GM21515 (cell line): ENCODE results near the gene MNT.

ENCODE experiments used
- ATAC-seq: cut with Tn5 transposase; IDR thresholded peaks from one replicate; pipeline ENCODE4 v1.9.1; 2021; ENCODE audit not compliant: unreplicated experiment

The MNT gene

DNA sequence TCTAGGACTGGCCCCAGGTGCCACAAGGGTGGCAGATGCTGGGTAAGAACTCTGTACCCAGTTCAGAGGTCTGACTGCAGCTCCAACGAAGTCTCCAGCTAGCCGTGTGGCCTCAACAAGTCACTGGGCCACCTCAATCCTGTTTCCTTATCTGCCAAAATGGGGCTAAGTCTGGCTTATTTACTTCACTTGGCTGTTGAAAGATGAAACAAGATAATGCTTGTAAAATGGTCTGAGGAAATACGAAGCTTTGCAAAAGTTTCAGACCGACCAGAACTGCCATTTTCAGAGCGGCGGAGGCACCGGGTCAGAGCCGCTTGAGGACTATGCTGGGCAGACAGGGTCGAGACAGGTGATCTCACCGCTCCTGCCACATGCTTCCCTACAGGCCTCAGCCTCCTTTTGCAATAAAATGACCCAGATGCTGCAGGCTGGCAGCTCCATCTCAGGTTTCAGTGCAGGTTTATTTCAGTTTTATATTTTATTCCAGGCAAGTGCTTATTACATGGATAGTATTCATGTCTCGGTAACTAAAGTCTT is 17.2 kb downstream of the MNT start:
- ATAC-seq: no peak

DNA sequence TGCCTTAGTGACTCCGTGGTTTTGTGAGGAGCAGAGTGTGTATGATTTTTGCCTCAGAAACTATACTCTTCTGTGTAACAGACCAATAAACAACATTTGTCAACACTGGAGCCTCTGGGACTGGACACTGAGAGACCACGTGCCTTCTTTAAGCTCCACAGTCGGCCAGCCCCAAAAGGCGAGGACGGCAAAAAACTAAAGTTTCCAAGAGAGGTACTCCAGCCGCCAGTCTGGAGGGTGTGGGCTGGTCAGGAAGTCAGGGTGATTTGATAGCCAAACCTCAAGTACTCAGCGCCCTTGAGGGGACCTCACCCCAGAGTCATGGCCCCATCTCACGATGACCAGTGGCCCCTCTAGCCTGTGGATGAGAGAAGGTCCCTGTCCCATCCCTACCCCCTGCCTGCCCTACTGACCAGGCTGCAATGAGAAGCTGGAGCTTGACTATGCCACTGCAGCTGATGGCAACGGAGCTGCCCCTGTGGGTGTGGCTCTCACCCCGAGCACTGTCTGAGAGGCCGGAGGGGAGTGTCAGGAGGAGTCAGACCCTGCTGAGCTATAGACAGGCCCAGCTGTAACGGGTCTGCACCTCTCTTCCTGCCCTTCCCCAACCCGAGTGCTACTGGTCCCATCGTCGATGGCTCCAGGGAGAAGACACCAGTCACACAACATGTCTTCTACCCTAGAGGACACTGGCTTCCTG is 19.8 kb downstream of the MNT start:
- ATAC-seq: no peak

DNA sequence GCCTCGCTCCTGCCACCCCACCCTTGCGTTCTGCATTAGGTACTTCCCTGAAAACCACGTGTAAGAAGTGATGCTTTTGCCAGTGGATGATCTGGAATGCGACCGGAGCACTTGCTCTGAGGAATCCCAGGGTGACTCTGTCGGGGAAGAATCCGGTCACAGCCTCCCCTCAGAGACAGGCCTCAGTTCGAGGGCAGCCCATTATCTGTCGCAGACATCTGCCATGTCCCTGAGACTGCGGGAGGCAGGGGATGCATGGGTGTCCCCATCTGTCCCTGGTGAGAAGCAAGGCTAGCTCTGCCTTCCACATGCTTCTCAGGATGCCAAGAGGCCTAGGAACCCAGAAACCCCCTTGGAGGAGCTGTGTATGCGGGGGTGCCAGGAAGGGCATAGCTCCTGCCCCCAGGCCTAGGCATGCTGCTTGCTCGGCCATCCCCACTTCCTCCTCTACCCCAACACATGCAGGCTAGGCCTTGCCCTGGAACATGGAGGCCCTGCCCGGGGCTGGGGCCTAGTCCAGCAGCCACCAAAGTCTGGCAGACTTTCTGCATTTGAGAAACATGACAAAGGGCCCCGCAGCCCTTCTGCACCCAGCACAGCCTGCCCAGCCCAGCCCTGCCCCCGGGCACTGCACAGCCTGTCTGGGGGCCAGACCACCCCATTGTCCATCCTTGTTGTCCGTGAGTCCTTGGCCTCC is 20.5 kb downstream of the MNT start:
- no peak for ATAC-seq

DNA sequence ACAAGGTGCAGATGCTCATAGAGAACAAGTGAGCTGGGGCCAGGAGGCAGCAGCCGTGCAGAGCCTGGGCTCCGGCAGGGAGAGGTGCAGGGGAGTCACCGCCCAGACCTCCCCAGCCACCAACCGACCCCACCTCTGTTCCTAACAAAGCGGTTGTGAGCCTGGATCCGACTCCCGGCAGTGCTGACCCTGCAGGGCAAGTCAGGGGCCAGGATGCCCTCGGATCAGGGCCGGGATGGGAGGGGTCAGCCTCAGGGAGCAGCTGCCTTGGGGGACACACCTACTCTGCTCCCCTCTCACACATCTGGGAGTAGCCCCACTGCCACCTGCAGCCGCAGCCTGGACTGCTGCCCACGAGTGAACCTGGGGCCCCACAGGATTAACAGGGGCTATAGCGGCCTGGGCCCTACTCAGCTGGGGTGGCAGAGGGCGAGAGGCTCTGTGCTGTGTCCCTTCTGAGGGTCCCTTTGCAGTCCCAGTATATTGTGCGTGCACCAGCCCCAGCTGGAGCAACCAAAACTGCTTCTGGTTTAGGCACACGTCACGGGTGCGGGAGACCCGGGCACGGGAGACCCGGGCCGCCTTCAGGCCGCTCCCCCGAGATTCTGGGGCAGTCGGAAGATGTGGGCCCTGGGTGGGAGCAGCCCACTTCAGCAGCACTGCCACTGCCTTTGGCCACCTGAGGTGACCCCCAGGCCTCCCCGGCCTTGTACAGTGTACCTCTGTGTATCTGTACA is 21.2 kb downstream of the MNT start:
- no peak for ATAC-seq

DNA sequence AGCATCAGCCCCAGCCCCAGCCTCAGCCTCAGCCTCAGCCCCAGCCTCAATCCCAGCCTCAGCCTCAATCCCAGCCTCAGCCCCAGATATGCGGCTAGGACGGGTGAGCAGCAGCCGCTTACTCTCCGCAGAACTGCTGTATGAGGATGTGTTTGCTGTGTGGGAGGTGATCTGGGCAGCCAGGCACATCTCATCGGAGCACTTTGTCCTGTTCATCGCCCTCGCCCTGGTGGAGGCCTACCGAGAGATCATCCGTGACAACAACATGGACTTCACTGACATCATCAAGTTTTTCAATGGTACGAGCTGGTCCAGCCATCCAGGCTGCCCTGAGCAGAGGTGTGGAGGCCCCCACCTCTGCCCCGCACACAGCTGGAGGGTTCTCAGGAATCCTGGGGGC is 22.0 kb downstream of the MNT start:
- no peak for ATAC-seq

DNA sequence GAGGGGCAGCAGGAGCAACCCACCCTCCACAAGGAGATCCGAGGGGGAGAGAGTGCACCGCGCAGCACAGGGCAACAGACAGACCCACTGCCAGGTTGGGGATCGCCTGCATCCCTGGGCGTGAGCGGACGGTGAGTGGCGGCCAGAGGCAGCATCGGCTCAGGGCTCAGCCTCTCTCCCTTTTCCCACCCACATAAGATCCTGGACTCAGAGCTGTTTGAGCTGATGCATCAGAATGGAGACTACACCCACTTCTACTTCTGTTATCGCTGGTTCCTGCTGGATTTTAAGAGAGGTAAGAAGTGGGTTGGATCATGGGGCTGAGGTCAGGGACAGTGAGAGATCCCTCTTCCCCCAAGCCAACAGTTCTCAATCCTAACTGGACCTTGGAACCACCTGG is 23.2 kb downstream of the MNT start:
- no peak for ATAC-seq

DNA sequence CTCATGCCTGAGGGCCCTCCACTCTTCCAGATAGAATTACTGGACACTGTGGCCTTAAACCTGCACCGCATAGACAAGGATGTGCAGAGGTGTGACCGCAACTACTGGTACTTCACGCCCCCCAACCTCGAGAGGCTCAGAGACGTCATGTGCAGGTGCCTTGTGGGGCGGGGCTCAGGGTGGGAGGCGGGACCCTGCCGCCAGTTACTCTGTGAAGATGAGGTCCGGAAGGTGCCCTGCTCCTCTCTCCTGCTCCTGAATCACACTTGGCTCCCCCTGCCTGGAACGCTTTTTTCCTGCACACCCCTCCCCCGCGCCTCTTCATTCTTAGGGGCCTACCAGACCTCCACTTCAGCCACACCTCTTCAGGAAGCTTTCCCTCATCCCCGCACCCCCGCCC is 24.8 kb downstream of the MNT start:
- no peak for ATAC-seq

DNA sequence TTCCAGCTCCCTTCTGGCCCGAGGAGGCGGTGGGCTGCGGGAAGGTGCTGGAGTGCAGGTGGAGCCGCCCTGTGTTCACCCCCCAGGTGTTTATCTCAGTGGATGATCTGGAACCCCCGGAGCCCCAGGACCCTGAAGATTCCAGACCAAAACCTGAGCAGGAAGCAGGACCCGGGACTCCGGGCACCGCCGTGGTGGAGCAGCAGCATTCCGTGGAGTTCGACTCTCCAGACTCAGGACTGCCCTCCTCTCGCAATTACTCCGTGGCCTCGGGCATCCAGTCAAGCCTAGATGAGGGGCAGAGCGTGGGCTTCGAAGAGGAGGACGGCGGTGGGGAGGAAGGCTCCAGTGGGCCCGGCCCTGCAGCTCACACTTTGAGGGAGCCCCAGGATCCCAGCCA is 25.5 kb downstream of the MNT start:
- ATAC-seq: no peak

DNA sequence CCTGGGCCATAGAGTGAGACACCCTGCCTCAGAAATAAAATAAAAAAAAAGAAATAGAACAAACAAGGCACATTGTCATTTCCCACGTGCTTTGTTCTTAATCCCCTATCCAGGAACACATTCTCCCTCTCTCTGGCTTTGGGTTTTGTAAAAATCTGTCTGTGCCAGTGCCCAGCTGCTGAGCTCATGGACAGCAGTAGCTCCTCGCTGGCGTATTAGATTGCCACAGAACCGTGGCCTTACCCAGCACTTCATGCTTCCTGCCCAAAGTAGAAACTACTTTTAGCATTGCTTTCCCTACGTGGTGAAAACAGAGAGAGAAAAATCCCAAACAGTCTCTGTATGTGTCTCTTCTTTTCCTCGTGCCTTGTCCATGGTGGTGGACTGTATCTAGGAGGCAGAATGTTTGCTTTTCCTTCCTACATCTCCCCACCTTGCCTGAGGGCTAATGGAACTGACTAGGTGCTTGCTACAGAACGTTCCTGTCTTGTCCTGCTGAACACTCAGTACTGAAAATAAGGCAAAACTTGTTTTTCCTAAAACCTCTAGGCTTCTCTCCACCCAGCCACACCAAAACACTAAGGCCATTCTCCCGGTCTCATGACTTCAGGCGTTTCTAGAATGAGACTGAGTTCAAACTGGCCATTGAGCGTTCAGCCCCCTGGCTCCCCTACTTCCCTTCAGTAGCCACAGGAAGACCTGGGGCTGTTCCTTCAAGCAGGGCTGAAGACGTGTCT is 26.1 kb downstream of the MNT start:
- no peak for ATAC-seq

DNA sequence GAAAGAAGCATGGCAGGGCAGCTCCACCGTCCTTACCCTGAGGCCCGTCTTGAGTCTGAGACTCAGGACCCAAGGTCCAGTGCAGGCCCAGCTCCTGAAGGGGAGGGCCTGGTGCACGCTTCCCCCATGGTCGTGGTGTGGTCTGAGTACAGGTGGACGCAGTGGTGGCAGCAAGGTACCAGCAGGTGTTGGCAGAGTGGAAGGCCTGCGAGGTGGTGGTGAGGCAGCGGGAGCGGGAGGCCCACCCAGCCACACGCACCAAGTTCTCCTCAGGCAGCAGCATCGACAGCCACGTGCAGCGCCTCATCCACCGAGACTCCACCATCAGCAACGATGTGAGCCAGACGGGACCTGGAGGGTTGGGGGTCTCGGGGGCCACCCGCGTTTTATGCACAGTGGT is 27.7 kb downstream of the MNT start:
- no peak for ATAC-seq

DNA sequence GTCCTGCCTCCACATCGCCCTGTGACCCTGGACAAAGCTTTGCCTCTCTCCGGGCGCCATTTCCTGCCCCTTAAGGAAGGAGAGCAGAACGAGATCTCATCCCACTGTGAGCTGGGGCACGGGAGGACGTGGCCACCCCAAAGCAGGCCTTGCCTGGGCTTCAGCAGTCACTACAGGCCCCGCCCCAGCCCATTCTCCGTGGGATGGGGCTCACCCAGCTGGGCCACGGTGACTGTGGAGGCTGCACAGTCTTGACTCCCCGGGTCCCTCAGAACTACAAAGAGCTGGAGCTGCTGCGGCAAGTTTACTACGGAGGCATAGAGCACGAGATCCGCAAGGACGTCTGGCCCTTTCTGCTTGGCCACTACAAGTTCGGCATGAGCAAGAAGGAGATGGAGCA is 28.2 kb downstream of the MNT start:
- no peak for ATAC-seq

DNA sequence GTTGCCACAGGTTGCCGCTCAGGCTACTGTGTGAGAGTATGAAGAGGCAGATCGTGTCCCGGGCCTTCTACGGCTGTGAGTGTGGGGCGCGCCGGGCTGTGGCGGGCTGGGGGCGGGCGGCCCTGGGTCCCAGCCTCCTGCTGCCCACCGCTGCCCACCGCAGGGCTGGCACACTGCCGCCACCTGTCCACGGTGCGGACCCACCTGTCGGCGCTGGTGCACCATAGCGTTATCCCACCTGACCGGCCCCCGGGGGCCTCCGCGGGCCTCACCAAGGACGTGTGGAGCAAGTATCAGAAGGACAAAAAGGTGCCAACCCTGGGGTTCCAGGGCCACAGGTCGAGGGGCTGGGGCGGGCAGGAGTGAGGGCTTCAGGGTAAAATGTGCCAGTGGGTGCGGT is 28.7 kb downstream of the MNT start:
- ATAC-seq: no peak

DNA sequence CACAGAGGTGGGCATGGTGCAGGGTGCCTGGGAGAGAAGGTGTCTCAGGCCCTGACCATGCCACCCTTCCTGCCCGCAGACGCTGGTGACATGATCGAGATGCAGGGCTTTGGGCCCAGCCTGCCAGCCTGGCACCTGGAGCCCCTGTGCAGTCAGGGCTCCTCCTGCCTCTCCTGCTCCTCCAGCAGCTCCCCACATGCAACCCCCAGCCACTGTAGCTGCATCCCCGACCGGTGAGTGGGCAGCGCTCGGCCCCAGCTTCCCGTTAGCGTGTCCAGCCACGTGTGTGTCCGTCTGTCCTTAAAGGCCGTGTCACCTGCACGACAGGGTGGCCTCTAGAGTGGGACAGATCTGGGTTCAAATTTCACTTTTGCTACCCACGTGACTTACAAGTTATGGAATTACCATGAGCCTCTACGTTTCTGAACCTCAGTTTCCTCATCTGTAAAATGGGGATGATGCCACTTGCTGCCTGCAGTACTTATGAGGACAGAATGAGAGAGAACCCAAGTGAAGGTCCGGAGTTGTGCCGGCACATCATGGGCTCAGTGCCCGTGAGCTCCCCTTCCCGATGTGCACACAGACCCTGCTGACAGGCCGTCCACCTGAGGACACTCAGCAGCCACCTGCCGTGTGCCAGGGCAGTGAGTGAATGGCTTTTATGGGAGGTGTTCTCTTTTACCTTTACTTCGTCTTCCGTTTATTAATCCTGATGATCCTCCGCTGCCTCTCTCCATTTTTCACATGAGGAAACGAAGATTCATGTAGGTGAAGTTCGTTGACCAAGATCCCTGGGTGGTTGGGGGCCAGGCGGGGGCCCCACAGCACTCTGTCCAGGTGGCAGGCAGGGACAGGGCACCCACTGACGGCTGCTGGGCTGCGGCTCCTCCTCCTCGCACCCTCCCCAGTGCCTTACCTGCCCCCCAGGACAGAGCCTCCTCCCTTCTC is 29.4 kb downstream of the MNT start:
- ATAC-seq: no peak

DNA sequence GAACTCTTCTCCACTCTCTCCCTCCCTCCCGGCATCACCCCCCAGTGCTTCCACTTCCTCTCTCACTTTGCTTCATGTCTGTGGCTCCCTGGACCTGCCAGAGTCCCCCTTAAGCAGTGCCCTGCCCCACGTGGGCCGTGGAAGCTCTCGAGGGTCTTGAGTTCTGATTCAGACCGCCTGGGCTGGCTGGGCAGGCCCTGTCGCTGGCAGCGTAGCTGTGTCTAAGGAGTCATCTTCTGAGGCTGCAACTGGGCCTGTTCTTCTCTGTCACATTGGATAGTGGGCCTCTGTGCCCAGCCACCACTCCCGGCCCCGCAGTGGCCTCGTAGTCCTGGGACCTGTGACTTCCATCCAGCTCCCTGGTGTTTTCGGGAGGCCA is 30.7 kb downstream of the MNT start:
- ATAC-seq: no peak

DNA sequence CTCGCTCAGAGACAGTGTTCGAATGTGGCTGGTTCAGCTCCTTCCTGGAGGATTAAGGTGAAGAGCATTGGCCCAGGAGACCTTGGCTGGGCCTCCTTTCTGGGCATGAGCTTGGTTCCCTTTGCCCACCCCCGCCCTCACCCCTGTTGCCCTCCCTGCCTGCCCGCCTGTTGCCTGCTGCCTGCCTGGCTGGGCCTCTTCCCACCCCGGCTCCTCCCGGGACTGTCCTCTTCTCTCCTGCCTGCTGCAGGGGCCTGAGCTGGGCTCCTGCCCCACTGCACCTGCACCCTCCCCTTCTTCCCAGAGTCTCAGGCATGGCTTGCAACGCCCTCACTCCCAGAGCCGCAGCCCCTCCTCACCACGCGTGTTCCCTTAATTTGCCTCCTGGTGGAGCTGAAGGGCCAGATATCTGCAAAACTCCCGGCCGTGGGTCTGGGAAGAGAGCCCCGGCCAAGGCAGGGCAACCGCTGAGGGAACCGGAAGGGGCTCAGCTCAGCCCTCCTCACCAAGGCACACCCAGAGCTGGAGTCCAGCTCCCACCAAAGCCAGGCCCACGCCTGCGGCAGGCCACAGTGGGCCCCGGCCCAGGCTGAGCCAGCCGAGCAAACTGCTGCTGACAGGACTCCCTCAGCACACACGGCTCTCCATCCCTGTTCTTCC is 31.2 kb downstream of the MNT start:
- ATAC-seq: no peak

DNA sequence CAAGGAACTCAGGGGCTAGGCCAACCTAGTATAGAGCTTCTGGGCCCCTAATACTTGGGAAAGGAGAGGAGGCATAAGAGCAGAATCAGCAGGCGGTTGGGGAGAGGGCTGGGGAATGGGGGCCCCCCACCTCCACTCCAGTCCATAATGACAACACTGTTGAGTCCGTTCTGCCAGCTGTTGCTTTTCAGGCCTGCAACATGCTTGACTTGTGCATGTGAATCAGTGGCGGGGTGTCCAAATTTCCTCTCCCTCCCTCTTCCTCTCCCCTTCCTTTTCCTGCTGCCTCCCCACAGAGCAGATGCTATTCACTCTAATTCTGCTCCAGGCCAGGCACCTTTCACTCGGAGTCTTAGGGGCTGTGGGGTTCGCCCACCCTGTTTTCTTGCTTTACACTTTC is 31.8 kb downstream of the MNT start:
- no peak for ATAC-seq

DNA sequence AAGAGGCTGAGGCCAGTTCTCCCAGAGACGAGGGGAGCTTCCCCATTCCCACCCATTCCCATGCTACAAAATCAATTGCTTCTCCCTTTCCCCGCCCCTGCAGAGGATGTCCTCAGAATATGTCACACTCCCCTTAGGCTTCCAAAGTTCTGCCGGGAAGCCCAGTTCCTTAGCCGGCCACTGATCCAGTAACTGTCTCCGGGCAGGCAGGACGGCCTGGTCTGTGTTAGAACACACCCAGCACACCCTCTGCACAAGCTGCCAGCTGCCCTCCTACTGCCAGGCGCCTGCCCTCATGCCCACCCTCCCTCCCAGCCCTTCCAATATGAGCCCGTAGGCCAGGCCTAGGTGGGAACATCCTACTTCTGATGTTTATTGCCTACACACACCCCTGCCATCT is 32.5 kb downstream of the MNT start:
- ATAC-seq: no peak

DNA sequence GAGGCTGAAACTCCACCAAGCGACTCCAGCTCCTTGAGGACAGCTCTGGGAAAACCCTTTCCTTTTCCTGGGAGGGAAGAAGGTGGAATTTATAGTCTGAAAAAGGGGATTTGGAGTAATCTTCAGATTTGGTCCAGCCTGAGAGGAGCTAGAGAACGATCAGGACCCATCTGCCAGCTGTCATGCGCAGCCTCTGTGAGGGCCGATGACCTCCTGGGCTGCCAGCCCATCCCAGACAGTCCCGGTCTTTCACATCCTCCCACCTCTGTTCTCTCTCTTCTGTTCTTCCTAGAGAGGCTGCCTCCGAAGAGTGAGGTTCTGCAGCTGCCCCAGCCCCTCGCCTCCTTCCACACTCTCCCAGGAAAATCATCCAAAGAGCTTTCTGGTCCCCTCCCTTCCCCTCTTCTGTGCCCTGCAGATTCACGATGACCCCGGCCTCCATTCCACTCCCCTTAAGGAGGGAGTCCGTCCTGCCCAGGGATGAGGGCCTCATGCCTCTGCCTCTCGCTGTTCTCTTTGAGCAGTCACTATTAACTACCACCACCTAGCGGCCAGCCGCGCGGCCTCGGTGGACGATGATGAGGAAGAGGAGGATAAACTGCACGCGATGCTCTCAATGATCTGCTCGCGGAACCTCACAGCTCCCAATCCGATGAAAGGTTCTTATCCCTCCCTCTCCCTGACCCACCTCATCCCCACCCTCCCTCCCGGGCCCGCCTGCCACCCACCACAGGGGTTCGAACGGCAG is 33.9 kb downstream of the MNT start:
- ATAC-seq: no peak

DNA sequence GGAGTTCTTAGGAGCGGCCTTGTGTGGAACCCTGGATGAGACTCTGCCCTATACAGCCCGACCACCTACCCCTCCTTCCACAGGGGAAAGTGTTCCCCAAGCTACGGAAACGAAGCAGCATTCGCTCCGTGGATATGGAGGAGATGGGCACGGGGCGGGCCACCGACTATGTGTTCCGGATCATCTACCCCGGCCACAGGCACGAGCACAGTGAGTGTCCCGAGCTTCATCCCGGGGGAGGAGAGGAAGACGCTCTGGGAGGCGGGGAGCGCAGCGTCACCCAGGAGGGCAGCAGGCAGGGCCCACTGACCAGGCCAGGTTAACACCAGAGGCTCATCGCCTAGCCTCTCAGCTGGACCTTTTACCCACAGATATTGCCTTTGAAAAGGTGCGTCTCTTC is 35.7 kb downstream of the MNT start:
- ATAC-seq: no peak
